OCI-LY1 (cell line): ENCODE measurements around the gene DTHD1.

Experiments
- EZH2 ChIP-seq: fragments of 200-600 bp; sonication (generic), shearing (Covaris generic); IDR thresholded peaks from 2 replicates; pipeline ENCODE4 v1.8.0; 2017; ENCODE audit warnings: borderline replicate concordance, mixed run types, mild to moderate bottlenecking, antibody characterized with exemption, low read length, moderate library complexity, mixed read lengths
- TF ChIP-seq, protein P1 (sequence below): fragments of 200-600 bp; sonication (generic), shearing (Covaris generic); IDR thresholded peaks from 2 replicates; pipeline ENCODE4 v1.5.1; 2017; ENCODE audit warnings: mild to moderate bottlenecking, antibody characterized with exemption, low read length, moderate library complexity, mixed read lengths

DNA sequence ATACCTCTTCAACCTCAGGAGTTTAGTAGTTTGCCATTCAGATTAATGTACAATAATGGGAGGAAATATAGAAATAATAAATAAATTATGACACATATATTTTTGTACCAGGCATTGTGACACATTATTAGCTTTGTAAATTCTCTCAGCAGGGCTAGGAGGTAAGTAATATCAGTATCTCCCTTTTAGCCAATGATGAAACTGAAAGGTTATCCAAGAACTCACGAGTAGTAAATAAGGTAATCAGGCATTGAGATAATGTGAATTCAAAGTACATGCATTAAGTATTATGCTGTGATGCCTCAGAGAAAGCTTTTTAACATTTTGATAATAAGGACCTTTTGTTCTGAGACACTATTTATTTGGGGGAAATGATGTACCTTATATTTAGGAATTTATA is 31.8 kb upstream of the DTHD1 start:
- TF ChIP-seq, protein P1, sequence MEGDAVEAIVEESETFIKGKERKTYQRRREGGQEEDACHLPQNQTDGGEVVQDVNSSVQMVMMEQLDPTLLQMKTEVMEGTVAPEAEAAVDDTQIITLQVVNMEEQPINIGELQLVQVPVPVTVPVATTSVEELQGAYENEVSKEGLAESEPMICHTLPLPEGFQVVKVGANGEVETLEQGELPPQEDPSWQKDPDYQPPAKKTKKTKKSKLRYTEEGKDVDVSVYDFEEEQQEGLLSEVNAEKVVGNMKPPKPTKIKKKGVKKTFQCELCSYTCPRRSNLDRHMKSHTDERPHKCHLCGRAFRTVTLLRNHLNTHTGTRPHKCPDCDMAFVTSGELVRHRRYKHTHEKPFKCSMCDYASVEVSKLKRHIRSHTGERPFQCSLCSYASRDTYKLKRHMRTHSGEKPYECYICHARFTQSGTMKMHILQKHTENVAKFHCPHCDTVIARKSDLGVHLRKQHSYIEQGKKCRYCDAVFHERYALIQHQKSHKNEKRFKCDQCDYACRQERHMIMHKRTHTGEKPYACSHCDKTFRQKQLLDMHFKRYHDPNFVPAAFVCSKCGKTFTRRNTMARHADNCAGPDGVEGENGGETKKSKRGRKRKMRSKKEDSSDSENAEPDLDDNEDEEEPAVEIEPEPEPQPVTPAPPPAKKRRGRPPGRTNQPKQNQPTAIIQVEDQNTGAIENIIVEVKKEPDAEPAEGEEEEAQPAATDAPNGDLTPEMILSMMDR, result no peak
- TF ChIP-seq EZH2, result no peak
